Fibroblast of pulmonary artery (primary cell): ENCODE results near the gene NRP1.

Source experiments
- DNase-seq: peaks from one replicate; pipeline ENCODE4 v3.0.0-alpha.2; 2010; ENCODE audit warnings: low read depth
- H3K4me3 ChIP-seq: replicated peaks from 2 replicates; pipeline ENCODE4 v1.5.1; 2011; ENCODE audit warnings: low read depth, mild to moderate bottlenecking, control low read depth, low read length, moderate library complexity
- TF ChIP-seq, protein P1 (sequence below): IDR thresholded peaks from 2 replicates; pipeline ENCODE4 v1.5.1; 2011; ENCODE audit warnings: mild to moderate bottlenecking, control low read depth, low read length, inconsistent platforms; ENCODE audit errors: missing control alignments

The NRP1 gene

DNA sequence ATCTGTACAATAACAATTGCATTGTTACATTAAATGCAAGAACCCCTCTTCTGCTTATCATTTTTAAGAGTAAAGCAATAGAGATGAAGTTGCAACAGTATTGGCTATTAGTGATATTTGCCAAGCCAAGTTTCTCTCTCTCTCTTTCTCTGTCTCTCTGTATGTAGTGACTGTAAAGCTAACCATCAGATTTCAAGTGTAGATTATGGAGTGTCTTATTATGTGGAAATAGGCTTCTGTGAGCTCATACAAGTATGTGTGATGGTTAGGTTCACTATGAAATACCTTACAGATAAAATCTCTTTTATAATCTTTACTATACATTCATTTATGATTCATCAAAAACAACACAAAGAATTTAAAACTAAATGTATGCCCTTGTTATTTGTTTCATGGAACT lies 28.6 kb upstream of the NRP1 start:
- no peak for DNase-seq
- H3K4me3 ChIP-seq, result no peak overlapping the region
- TF ChIP-seq, protein P1, sequence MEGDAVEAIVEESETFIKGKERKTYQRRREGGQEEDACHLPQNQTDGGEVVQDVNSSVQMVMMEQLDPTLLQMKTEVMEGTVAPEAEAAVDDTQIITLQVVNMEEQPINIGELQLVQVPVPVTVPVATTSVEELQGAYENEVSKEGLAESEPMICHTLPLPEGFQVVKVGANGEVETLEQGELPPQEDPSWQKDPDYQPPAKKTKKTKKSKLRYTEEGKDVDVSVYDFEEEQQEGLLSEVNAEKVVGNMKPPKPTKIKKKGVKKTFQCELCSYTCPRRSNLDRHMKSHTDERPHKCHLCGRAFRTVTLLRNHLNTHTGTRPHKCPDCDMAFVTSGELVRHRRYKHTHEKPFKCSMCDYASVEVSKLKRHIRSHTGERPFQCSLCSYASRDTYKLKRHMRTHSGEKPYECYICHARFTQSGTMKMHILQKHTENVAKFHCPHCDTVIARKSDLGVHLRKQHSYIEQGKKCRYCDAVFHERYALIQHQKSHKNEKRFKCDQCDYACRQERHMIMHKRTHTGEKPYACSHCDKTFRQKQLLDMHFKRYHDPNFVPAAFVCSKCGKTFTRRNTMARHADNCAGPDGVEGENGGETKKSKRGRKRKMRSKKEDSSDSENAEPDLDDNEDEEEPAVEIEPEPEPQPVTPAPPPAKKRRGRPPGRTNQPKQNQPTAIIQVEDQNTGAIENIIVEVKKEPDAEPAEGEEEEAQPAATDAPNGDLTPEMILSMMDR, result no peak

DNA sequence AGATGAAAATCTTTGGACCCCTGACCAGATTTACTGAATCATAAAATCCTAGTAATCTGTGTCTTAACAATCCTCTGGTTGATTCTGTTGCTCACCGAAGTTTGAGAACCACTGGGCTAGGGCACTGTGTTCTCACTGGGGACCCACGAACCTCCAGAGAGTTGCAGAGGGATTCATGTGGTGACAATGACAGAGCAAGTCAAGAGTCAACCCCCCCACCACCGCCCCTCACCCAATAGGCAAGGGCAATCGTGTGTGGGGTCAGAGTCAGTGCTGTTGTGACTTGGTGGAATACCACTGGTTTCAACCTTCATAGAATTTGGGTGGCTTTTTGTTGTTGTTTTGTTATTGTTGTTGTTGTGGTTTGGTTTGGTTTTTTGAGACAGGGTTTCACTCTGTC lies 23.5 kb upstream of the NRP1 start:
- no peak for DNase-seq
- TF ChIP-seq, protein P1, result no peak
- no peak overlapping the region for H3K4me3 ChIP-seq

DNA sequence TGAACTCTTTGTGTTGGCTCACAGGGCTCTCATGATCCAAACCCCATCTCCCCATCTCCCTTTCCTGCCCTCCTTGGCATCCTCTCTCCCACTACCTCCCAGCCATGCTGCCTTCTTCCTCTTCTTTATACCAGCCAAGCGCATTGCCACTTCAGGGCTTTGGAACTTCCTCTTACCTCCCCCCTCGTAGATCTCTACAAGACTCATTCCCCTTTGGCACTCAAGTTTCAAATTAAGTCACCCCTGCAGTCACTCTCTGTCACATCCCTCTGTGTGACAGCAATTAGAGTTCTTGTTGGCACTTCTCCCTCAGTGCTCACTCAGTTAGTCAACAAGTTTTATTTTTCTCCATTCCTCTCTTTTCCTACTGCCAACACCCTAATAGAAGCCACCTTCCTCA lies 20.8 kb upstream of the NRP1 start:
- no peak overlapping the region for H3K4me3 ChIP-seq
- DNase-seq, result no peak
- TF ChIP-seq, protein P1, result no peak

DNA sequence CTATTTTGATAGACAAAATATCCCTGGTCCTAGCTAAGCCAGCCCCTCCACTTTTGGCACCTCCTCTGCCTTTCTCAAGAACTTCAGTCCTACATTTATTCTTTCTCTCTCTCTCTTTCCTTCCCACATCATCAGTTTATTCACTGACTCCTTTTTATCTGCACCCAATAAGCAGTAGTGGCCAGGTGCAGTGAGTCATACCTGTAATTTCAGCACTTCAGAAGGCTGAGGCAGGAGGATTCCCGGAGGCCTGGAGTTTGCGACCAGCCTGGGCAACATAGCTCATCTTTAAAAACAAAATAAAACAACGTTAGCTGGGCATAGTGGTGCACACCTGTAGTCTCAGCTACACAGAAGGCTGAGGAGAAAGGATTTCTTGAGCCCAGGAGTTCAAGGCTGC lies 19.4 kb upstream of the NRP1 start:
- TF ChIP-seq, protein P1, result no peak
- no peak overlapping the region for H3K4me3 ChIP-seq
- no peak for DNase-seq

DNA sequence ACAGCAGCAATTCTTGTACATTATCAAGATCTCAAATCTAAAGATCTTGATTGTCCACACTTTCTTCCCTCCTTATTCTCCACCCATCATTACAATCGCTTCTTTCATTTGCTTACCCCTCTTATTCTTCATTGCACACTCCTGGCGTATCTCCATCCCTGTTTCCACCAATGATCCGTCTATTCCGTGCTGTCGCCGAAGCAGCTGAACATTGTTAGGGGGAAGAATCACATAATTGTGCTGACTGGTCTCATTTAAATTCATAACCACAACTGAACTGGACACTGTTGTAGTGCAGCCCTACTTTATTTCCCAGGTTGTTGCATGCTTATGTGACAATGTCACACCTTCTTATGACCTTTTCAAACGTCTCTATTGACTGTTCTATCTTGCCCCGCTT lies 18.9 kb upstream of the NRP1 start:
- no peak for DNase-seq
- TF ChIP-seq, protein P1, result no peak

DNA sequence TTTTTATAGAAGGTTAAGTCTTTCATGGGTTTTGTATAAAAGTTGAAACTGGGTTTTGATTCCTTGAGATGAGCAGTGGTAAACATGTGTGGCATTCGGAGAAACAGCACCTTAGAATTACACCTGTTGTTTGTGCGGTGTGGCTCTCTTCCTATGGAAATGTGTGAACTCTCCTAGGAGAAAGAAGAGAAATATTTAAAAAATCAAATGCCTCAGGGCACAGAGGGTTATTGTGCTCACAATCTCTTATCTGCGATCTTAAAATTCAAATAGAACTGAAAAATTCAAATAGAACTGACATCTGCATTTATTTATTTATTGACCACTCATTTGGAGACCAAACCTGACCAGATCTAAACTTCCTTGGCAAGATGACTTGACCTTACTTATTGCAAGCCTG lies 18.1 kb upstream of the NRP1 start:
- no peak overlapping the region for H3K4me3 ChIP-seq
- no peak for DNase-seq
- TF ChIP-seq, protein P1, result no peak

More for the DNA sequence above, 18.9 kb upstream of the NRP1 start:
- H3K4me3 ChIP-seq, result no peak overlapping the region

DNA sequence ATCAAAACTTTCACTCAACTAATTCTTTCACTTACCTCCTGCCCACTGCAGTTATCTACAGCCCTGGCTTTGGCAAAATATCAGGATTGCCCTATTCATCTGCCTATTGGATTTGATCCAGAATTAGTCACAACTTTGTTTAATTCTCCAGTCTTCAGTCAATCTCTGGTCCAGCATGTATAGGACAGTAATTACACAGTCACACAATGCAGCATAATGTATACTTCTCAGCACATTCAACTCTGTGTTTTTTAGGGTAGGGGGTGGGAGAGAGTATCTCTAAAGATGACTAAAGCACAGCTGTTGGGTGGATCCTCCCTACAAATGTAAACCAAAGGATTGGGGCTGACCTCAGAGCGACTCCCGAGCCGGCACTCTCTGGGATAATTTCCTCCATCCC lies 17.7 kb upstream of the NRP1 start:
- TF ChIP-seq, protein P1, result no peak
- DNase-seq, result peak; percentile 54
- no peak overlapping the region for H3K4me3 ChIP-seq
